Endothelial cell of umbilical vein (primary cell): ENCODE data around the gene CCNY.

Experiments used
- EZH2 ChIP-seq: IDR thresholded peaks from 2 replicates; pipeline ENCODE4 v1.6.1; 2012; ENCODE audit warnings: borderline replicate concordance, low read depth, mild to moderate bottlenecking, moderate library complexity, low read length, inconsistent platforms; ENCODE audit not compliant: severe bottlenecking
- MYC ChIP-seq: IDR thresholded peaks from one replicate; pipeline ENCODE4 v1.6.1; 2011; ENCODE audit warnings: mild to moderate bottlenecking, low read depth, low read length
- POLR2A ChIP-seq: IDR thresholded peaks from 2 replicates; pipeline ENCODE4 v1.6.1; 2012; ENCODE audit warnings: low read depth, mild to moderate bottlenecking, control low read depth, low read length
- TF ChIP-seq, protein P1 (sequence below), 2 donors: IDR thresholded peaks; 1 replicate in 1 of 2; 2 replicates in 1 of 2; pipeline ENCODE4 v1.5.1; 2011; ENCODE audit warnings: low read length in 2 of 2, mild to moderate bottlenecking in 2 of 2, moderate library complexity in 2 of 2, control low read depth in 1 of 2, inconsistent platforms in 1 of 2, low read depth in 1 of 2; ENCODE audit not compliant: insufficient read depth in 1 of 2; ENCODE audit errors: extremely low read depth in 1 of 2

DNA sequence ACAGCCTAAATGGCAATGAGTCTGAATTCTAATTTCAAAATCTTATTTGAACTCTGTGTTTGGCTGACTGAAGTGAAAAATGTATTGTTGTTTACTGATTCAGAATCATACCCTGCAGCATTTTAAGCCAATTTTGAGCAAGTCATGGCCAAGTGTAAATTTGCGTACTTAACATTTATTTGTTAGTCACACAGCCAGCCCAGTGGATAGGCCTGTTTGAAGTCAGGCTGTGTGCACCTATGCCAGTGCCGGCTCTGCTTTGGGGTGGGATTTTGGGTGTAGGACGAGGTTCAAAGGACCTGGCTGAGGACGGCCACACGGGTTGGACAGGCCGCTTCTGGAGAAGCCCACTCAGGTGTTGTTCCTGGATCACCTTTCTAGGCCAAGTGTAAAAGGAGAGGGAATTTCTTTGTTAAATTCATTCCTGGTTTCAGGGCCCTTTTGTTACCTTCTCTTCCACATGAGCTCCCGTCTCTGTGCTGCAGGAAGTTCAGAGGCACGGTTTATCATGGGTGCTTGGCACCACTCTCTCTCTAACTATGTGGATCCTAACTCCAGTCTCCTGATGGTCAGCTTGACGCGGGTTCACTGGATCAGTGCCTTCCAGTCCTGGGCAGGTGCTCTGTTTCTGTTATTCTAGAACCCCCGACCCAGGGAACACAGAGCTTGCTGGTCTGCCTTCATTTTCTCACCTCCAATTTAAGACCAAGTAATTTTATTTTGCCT is 84.7 kb downstream of the CCNY start:
- TF ChIP-seq, protein P1, sequence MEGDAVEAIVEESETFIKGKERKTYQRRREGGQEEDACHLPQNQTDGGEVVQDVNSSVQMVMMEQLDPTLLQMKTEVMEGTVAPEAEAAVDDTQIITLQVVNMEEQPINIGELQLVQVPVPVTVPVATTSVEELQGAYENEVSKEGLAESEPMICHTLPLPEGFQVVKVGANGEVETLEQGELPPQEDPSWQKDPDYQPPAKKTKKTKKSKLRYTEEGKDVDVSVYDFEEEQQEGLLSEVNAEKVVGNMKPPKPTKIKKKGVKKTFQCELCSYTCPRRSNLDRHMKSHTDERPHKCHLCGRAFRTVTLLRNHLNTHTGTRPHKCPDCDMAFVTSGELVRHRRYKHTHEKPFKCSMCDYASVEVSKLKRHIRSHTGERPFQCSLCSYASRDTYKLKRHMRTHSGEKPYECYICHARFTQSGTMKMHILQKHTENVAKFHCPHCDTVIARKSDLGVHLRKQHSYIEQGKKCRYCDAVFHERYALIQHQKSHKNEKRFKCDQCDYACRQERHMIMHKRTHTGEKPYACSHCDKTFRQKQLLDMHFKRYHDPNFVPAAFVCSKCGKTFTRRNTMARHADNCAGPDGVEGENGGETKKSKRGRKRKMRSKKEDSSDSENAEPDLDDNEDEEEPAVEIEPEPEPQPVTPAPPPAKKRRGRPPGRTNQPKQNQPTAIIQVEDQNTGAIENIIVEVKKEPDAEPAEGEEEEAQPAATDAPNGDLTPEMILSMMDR (IDR thresholded peaks at IDR 0.05; ENCODE audit: extremely low read depth in 1 of 2, insufficient read depth in 1 of 2, low read depth in 1 of 2, low read length in 2 of 2), result no peak
- TF ChIP-seq POLR2A, result no peak
- TF ChIP-seq MYC, result no peak
- TF ChIP-seq EZH2, result no peak
